Progenitor cell of endocrine pancreas (in vitro differentiated cells): Measurements from ENCODE around the gene HAND1. TPM values are rescaled to one million over a fixed set of nuclear protein-coding genes. Genes with fewer than 3 reads are reported as not detected.

ENCODE experiments used
- DNase-seq: peaks from one replicate; pipeline ENCODE4 v3.0.0; 2021; ENCODE audit warnings: low spot score; ENCODE audit not compliant: unreplicated experiment
- H3K27ac Mint-ChIP-seq: 2 replicates; pipeline ENCODE4 v1.8.0; 2021; ENCODE audit warnings: mild to moderate bottlenecking, moderate library complexity, mixed read lengths
- H3K27me3 Mint-ChIP-seq: 2 replicates; pipeline ENCODE4 v1.8.0; 2021; ENCODE audit warnings: mixed read lengths
- H3K36me3 Mint-ChIP-seq: 2 replicates; pipeline ENCODE4 v1.8.0; 2022; ENCODE audit warnings: mixed read lengths; ENCODE audit not compliant: insufficient read depth
- H3K4me1 Mint-ChIP-seq: 2 replicates; pipeline ENCODE4 v1.8.0; 2021; ENCODE audit warnings: low read depth, mixed read lengths
- H3K4me3 Mint-ChIP-seq: 2 replicates; pipeline ENCODE4 v1.8.0; 2021; ENCODE audit warnings: low read depth, mild to moderate bottlenecking, moderate library complexity, mixed read lengths
- H3K9me3 Mint-ChIP-seq: 2 replicates; pipeline ENCODE4 v1.8.0; 2021; ENCODE audit warnings: low read depth, mixed read lengths
- CTCF ChIP-seq: fragments of 200-600 bp; sonication (generic); IDR thresholded peaks from one replicate; pipeline ENCODE4 v1.5.0; 2021; ENCODE audit warnings: antibody characterized with exemption, mild to moderate bottlenecking; ENCODE audit not compliant: unreplicated experiment
- total RNA-seq: library from RNA; stranded (reverse); gene quantifications from 2 replicates; pipeline ENCODE4 v1.2.1, GENCODE V29; 2021

HAND1 gene
- total RNA-seq, 1 donor from 2014 or later = 0.48 TPM

- peaks cover 78% of the 10 kb centered on the region for H3K27me3 Mint-ChIP-seq
- no peak overlapping the region for H3K4me3 Mint-ChIP-seq
- no peak for DNase-seq
- H3K36me3 Mint-ChIP-seq = no peaks in the 10 kb centered on the region
- H3K27ac Mint-ChIP-seq = no peak overlapping the region
- TF ChIP-seq CTCF = no peak
- H3K4me1 Mint-ChIP-seq = peaks cover 16% of the 10 kb centered on the region
- no peaks in the 10 kb centered on the region for H3K9me3 Mint-ChIP-seq
Measured at GRCh38 chr5:154487541-154487940, 9.5 kb upstream of the HAND1 start.

- peaks cover 16% of the 10 kb centered on the region for H3K4me1 Mint-ChIP-seq
- no peaks in the 10 kb centered on the region for H3K9me3 Mint-ChIP-seq
- H3K27ac Mint-ChIP-seq = no peak overlapping the region
- H3K36me3 Mint-ChIP-seq = no peaks in the 10 kb centered on the region
- no peak for TF ChIP-seq CTCF
- H3K27me3 Mint-ChIP-seq = peaks cover 80% of the 10 kb centered on the region
- no peak for DNase-seq
- H3K4me3 Mint-ChIP-seq = no peak overlapping the region
Measured at GRCh38 chr5:154486427-154486866, 8.4 kb upstream of the HAND1 start.

GRCh38 chr5:154485850-154486426, 7.9 kb upstream of the HAND1 start:
- H3K36me3 Mint-ChIP-seq = no peaks in the 10 kb centered on the region
- H3K4me3 Mint-ChIP-seq = no peak overlapping the region
- no peak for DNase-seq
- no peaks in the 10 kb centered on the region for H3K9me3 Mint-ChIP-seq
- peaks cover 16% of the 10 kb centered on the region for H3K4me1 Mint-ChIP-seq
- H3K27ac Mint-ChIP-seq = no peak overlapping the region
- H3K27me3 Mint-ChIP-seq = peaks cover 83% of the 10 kb centered on the region
- no peak for TF ChIP-seq CTCF

- H3K4me3 Mint-ChIP-seq = no peak overlapping the region
- H3K9me3 Mint-ChIP-seq = no peaks in the 10 kb centered on the region
- peaks cover 16% of the 10 kb centered on the region for H3K4me1 Mint-ChIP-seq
- no peak overlapping the region for H3K27ac Mint-ChIP-seq
- no peak for TF ChIP-seq CTCF
- peaks cover 87% of the 10 kb centered on the region for H3K27me3 Mint-ChIP-seq
- no peaks in the 10 kb centered on the region for H3K36me3 Mint-ChIP-seq
- DNase-seq = no peak
Measured at GRCh38 chr5:154485096-154485491, 7.1 kb upstream of the HAND1 start.

GRCh38 chr5:154484393-154485095, 6.5 kb upstream of the HAND1 start:
- H3K27ac Mint-ChIP-seq = no peak overlapping the region
- H3K4me3 Mint-ChIP-seq = no peak overlapping the region
- no peaks in the 10 kb centered on the region for H3K9me3 Mint-ChIP-seq

More at GRCh38 chr5:154484393-154485095, 6.5 kb upstream of the HAND1 start:
- Mint-ChIP-seq H3K27me3 (peaks cover 88% of the 10 kb centered on the region), H3K4me1 (peaks cover 17% of the 10 kb centered on the region), H3K36me3 (no peaks in the 10 kb centered on the region)
- TF ChIP-seq CTCF = no peak
- no peak for DNase-seq
